Transverse colon (tissue), 4 donors: ENCODE results near the gene LDLRAD4. TPM values are rescaled to one million over a fixed set of nuclear protein-coding genes. Genes with fewer than 3 reads are reported as not detected.
"Not testable (repeated sequence)": the region's sequence is repeated elsewhere in the genome, so short reads cannot be mapped to it uniquely, and the experiment has no call there.

Experiments used
- DNase-seq: peaks from one replicate; pipeline ENCODE4 v3.0.0-alpha.2; 2019
- H3K27ac ChIP-seq, 4 donors: fragments of 200-600 bp; sonication (generic); 2 replicates each; pipeline ENCODE4 v1.5.1; 2016 to 2018; ENCODE audit warnings: inconsistent platforms in 4 of 4
- H3K27me3 ChIP-seq: fragments of 200-600 bp; sonication (generic); 2 replicates; pipeline ENCODE4 v1.5.1; 2017; ENCODE audit warnings: inconsistent platforms
- H3K36me3 ChIP-seq, 4 donors: fragments of 200-600 bp; sonication (generic); 2 replicates each; pipeline ENCODE4 v1.5.1; 2017 to 2019; ENCODE audit warnings: inconsistent platforms in 4 of 4
- H3K4me1 ChIP-seq, 4 donors: fragments of 200-600 bp; sonication (generic); 2 replicates each; pipeline ENCODE4 v1.5.1; 2017 to 2020; ENCODE audit warnings: inconsistent platforms in 4 of 4
- H3K4me3 ChIP-seq, 4 donors: fragments of 200-600 bp; sonication (generic); 1 replicate in 1 of 4; 2 replicates in 3 of 4; pipeline versions ENCODE4 v1.5.1 to v1.6.1; 2017 to 2019; ENCODE audit warnings: inconsistent platforms in 4 of 4
- H3K9me3 ChIP-seq, 2 donors: fragments of 200-600 bp; sonication (generic); 2 replicates each; pipeline ENCODE4 v1.5.1; 2017 to 2019; ENCODE audit warnings: inconsistent platforms in 2 of 2
- EP300 ChIP-seq: sonication (generic); formaldehyde crosslinking; IDR thresholded peaks from one replicate; pipeline ENCODE4 v1.6.1; 2017; ENCODE audit warnings: antibody characterized with exemption, low read depth
- POLR2A ChIP-seq: fragments of 450-650 bp; IDR thresholded peaks from one replicate; pipeline ENCODE4 v1.6.1; 2016; ENCODE audit warnings: antibody characterized with exemption, mild to moderate bottlenecking, moderate library complexity
- POLR2AphosphoS5 ChIP-seq, 3 donors: sonication (generic); formaldehyde crosslinking; IDR thresholded peaks; one replicate each; pipeline ENCODE4 v1.6.1; 2016; ENCODE audit warnings: antibody characterized with exemption in 3 of 3
- WGBS, 2 donors: methylation state at CpG; one replicate each; pipeline ENCODE4 v1.1.5; 2018; ENCODE audit warnings: low coverage in 1 of 2; 5-methylcytosine and 5-hydroxymethylcytosine counted together
- in situ Hi-C, 4 donors: fragments of 200-750 bp; cut with MboI; loops; one replicate each; pipeline versions ENCODE4 v1.15.0 to v1.15.1; 2017; ENCODE audit warnings: low sequenced_read_pairs in 3 of 4, low pct_ligation_motif_present in 1 of 4, low pct_unique_long_range_greater_than_20kb in 1 of 4
- intact Hi-C: fragments of 100-400 bp; cut with DNase I; formaldehyde crosslinking; loops from one replicate; pipeline ENCODE4 v1.15.1; 2023; ENCODE audit warnings: low total_unique reads
- total RNA-seq, 4 donors: library from RNA; depleted of rRNA; stranded (reverse); fragments of >200 nt; gene quantifications; one replicate each; pipeline ENCODE4 v1.1.0, GENCODE V29; 2016
- TF ChIP-seq, protein P1 (sequence below), 5 experiments: fragments of 200-600 bp in 3 of 5; fragments of 450-650 bp in 2 of 5; sonication (generic) in 3 of 5; IDR thresholded peaks; 1 replicate in 2 of 5; 2 replicates in 3 of 5; pipeline ENCODE4 v1.5.1; 2016 to 2017; ENCODE audit warnings: antibody characterized with exemption in 5 of 5, inconsistent platforms in 3 of 5, mild to moderate bottlenecking in 2 of 5, moderate library complexity in 1 of 5

Gene LDLRAD4
- total RNA-seq, 4 donors from 2014 or later, result 34.8 to 277 (median 60.6) TPM

DNA sequence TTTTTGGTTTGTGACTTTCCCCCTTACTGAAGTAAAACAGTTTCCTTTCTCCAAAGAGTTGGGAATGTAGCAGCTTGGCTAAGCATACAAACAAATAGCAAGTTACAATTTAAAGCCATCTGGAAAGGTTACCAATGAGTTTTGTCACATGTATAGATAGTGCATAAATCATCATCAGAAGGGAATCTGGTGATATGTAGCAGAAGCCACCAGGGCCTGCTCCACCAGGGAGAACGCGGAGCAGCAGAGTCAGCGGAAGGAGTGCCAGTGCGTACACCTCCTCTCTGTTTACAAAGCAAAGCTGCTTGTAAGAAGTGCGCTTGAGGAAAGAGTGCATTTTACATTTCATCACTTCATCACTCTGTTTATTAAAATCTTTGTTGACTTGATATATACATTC lies 267.7 kb downstream of the LDLRAD4 start:
- intact Hi-C loops (no loop called here), in situ Hi-C loops (no loop called here)
- H3K27ac ChIP-seq, result no peak overlapping the region
- H3K4me3 ChIP-seq, result no peak overlapping the region
- WGBS, 2 donors, result 85 to 94% methylated on average over 5 of the region's 5 CpGs
- no peak for TF ChIP-seq POLR2A
- TF ChIP-seq, protein P1, sequence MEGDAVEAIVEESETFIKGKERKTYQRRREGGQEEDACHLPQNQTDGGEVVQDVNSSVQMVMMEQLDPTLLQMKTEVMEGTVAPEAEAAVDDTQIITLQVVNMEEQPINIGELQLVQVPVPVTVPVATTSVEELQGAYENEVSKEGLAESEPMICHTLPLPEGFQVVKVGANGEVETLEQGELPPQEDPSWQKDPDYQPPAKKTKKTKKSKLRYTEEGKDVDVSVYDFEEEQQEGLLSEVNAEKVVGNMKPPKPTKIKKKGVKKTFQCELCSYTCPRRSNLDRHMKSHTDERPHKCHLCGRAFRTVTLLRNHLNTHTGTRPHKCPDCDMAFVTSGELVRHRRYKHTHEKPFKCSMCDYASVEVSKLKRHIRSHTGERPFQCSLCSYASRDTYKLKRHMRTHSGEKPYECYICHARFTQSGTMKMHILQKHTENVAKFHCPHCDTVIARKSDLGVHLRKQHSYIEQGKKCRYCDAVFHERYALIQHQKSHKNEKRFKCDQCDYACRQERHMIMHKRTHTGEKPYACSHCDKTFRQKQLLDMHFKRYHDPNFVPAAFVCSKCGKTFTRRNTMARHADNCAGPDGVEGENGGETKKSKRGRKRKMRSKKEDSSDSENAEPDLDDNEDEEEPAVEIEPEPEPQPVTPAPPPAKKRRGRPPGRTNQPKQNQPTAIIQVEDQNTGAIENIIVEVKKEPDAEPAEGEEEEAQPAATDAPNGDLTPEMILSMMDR (IDR thresholded peaks at IDR 0.05), result no peak
- TF ChIP-seq EP300, result no peak
- no peak for TF ChIP-seq POLR2AphosphoS5 (IDR thresholded peaks at IDR 0.05)
- no peaks in the 10 kb centered on the region for H3K4me1 ChIP-seq
- H3K27me3 ChIP-seq, result no peaks in the 10 kb centered on the region
- no peaks in the 10 kb centered on the region for H3K9me3 ChIP-seq
- H3K36me3 ChIP-seq, result no peaks in the 10 kb centered on the region
- no peak for DNase-seq

DNA sequence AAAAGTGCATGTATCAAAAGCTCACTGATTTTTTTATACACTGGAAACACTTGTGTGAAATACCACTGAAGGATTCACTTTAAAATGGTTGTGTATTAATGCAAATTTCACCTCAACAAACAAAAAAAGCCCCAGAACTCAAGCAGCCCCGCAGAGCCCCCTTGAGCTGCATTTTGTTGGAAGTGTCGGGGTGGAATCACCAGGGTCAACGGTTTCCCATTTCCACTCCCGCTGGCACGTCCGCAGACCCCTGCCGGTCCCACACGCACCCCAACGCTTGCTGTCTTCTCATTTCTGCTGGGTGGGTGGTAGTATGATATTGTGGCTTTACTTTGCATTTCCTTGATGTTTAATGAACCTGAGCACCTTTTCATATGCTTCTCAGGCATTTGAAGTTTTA lies 268.1 kb downstream of the LDLRAD4 start:
- 93% methylated on average over 9 of the region's 9 CpGs; no CpG with 5 or more reads in 1 of the 2 donors for WGBS, 2 donors

DNA sequence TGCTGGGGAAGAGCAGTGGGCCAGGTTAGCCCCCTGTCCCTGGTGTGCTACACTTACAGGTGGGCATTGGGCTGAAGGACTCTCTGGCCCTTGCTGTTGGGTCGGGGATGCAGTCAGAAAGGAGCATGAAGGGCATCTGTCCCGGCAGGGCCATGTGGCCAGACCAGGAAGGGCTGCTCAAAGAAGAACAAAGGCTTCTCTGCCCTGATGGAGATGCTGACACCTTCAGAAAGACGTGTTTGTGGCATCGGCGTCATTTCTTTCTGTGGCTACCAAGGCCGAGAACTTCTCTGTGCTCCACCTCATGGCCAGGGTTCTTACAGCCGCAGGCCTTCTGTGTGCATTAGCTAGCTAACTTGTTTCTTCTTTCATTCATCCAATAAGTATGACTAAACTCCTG lies 268.7 kb downstream of the LDLRAD4 start:
- Histone ChIP-seq H3K9me3 (no peaks in the 10 kb centered on the region), H3K27me3 (no peaks in the 10 kb centered on the region), H3K4me3 (no peak overlapping the region), H3K27ac (no peak overlapping the region), H3K36me3 (no peaks in the 10 kb centered on the region), H3K4me1 (no peaks in the 10 kb centered on the region)
- in situ Hi-C loops (no loop called here), intact Hi-C loops (no loop called here)
- DNase-seq, result no peak
- 89% methylated on average over 7 of the region's 7 CpGs; no CpG with 5 or more reads in 1 of the 2 donors for WGBS, 2 donors
- no peak for TF ChIP-seq POLR2A
- no peak for TF ChIP-seq POLR2AphosphoS5 (IDR thresholded peaks at IDR 0.05)
- no peak for TF ChIP-seq EP300
- TF ChIP-seq, protein P1 (IDR thresholded peaks at IDR 0.05), result no peak

More for the DNA sequence above, 268.1 kb downstream of the LDLRAD4 start:
- no peak for DNase-seq
- in situ Hi-C loops (no loop called here), intact Hi-C loops (no loop called here)
- no peaks in the 10 kb centered on the region for H3K4me1 ChIP-seq
- no peaks in the 10 kb centered on the region for H3K27me3 ChIP-seq
- TF ChIP-seq POLR2A, result no peak
- TF ChIP-seq, protein P1 (IDR thresholded peaks at IDR 0.05), result no peak
- no peak for TF ChIP-seq EP300
- TF ChIP-seq POLR2AphosphoS5 (IDR thresholded peaks at IDR 0.05), result no peak
- H3K27ac ChIP-seq, result no peak overlapping the region
- H3K36me3 ChIP-seq, result no peaks in the 10 kb centered on the region
- H3K4me3 ChIP-seq, result no peak overlapping the region
- H3K9me3 ChIP-seq, result no peaks in the 10 kb centered on the region

DNA sequence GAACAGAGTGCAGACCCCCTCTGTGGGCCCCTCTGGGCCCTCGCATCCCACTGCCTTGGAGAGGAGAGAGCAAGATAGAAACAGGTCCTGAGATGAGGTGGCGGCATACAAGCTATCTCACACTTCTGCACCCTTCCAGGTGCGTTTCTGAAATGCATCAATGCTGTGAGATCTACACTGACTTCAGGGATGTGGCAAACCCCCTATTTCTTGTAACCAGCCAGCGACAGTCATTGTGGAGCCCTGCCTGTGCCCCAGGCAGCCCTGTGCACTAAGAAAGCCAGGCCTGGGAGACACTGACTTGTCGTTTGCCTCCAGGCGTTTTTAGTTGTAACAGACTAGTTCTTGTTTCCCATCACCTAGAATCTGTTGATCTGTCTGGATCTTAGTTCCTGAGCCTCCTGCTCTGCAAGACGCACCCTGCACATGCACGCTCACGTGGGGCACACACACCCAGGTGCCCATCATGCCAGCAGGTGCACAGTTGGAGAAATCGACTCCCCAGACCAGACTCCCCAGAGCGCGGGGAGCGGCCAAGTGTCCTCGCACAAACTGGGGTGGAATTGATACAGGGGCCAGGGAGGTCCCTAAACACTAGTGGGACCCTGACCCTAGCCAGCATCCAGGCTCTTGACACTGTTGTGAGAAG lies 269.8 kb downstream of the LDLRAD4 start:
- H3K9me3 ChIP-seq, result no peaks in the 10 kb centered on the region
- no peaks in the 10 kb centered on the region for H3K36me3 ChIP-seq
- no peak overlapping the region for H3K4me3 ChIP-seq
- intact Hi-C loops, result no loop called here
- H3K27ac ChIP-seq, result no peak overlapping the region
- no peak for DNase-seq
- 97% methylated on average over 14 of the region's 14 CpGs; no CpG with 5 or more reads in 1 of the 2 donors for WGBS, 2 donors
- H3K27me3 ChIP-seq, result no peaks in the 10 kb centered on the region
- H3K4me1 ChIP-seq, result no peaks in the 10 kb centered on the region
- no peak for TF ChIP-seq POLR2A
- no peak for TF ChIP-seq POLR2AphosphoS5 (IDR thresholded peaks at IDR 0.05)
- TF ChIP-seq, protein P1 (IDR thresholded peaks at IDR 0.05), result no peak
- TF ChIP-seq EP300, result no peak
- in situ Hi-C loops, result no loop called here

DNA sequence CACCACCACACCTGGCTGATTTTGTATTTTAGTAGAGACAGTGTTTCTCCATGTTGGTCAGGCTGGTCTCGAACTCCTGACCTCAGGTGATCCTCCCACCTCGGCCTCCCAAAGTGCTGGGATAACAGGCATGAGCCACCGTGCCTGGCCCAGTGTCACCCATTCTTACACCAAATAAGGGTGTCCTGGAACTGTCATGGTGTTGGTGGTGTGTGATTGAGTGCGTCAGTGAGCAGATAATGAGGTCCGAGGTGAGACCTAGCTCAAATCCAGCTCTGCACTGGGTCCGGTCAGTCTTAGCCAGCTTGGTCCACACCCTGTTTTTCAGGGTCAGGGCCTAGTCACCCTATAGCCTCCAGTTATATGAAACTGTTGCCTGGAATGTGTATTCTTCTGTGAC lies 270.7 kb downstream of the LDLRAD4 start:
- H3K9me3 ChIP-seq, intact Hi-C loops, DNase-seq, H3K4me1 ChIP-seq, H3K4me3 ChIP-seq, H3K27me3 ChIP-seq, in situ Hi-C loops, H3K36me3 ChIP-seq, H3K27ac ChIP-seq: not testable (repeated sequence)
- 97% methylated on average over 6 of the region's 6 CpGs; no CpG with 5 or more reads in 1 of the 2 donors for WGBS, 2 donors
